Liver (tissue), 9 donors: Measurements from ENCODE around the gene CMBL. TPM values are rescaled to one million over a fixed set of nuclear protein-coding genes. Genes with fewer than 3 reads are reported as not detected.
"Not testable (repeated sequence)": the region's sequence is repeated elsewhere in the genome, so short reads cannot be mapped to it uniquely, and the experiment has no call there.

Experiments used
- DNase-seq: peaks from one replicate; pipeline ENCODE4 v3.0.0-alpha.2; 2017; ENCODE audit warnings: low spot score
- H3K27ac ChIP-seq, 2 donors: one replicate each; pipeline ENCODE4 v1.7.0; 2013; ENCODE audit warnings: inconsistent platforms in 2 of 2, low read length in 2 of 2, control low read depth in 1 of 2, low read depth in 1 of 2, mild to moderate bottlenecking in 1 of 2
- H3K27me3 ChIP-seq, 4 donors: one replicate each; pipeline versions ENCODE4 v1.6.1 to v1.7.0; 2013; ENCODE audit warnings: low read length in 3 of 4, inconsistent platforms in 1 of 4, mild to moderate bottlenecking in 1 of 4, moderate library complexity in 1 of 4; ENCODE audit not compliant: control insufficient read depth in 4 of 4, insufficient read depth in 4 of 4
- H3K36me3 ChIP-seq, 4 donors: one replicate each; pipeline versions ENCODE4 v1.6.1 to v1.7.0; 2013; ENCODE audit warnings: low read length in 3 of 4, mild to moderate bottlenecking in 3 of 4, low read depth in 1 of 4, moderate library complexity in 1 of 4; ENCODE audit not compliant: control insufficient read depth in 4 of 4, insufficient read depth in 3 of 4
- H3K4me1 ChIP-seq, 4 donors: one replicate each; pipeline versions ENCODE4 v1.6.1 to v1.7.0; 2013; ENCODE audit warnings: low read length in 3 of 4, mild to moderate bottlenecking in 3 of 4, moderate library complexity in 1 of 4; ENCODE audit not compliant: control insufficient read depth in 4 of 4, insufficient read depth in 4 of 4
- H3K4me3 ChIP-seq, 3 donors: one replicate each; pipeline versions ENCODE4 v1.6.1 to v1.7.0; 2013; ENCODE audit warnings: low read length in 3 of 3, control low read depth in 1 of 3, low read depth in 1 of 3, mild to moderate bottlenecking in 1 of 3
- H3K9ac ChIP-seq, 2 donors: one replicate each; pipeline ENCODE4 v1.7.0; 2013; ENCODE audit warnings: low read length in 2 of 2, mild to moderate bottlenecking in 2 of 2, moderate library complexity in 2 of 2, control low read depth in 1 of 2, low read depth in 1 of 2
- H3K9me3 ChIP-seq, 4 donors: one replicate each; pipeline versions ENCODE4 v1.6.1 to v1.7.0; 2013; ENCODE audit warnings: low read length in 3 of 4; ENCODE audit not compliant: control insufficient read depth in 4 of 4
- ATF3 ChIP-seq: IDR thresholded peaks from 2 replicates; pipeline ENCODE4 v1.6.1; 2016; ENCODE audit warnings: antibody characterized with exemption
- EGR1 ChIP-seq, 2 donors: IDR thresholded peaks; 2 replicates each; pipeline ENCODE4 v1.6.1; 2016 to 2018; ENCODE audit warnings: antibody characterized with exemption in 2 of 2, low read depth in 2 of 2
- HNF4A ChIP-seq, 2 donors: conservative IDR thresholded peaks; 2 replicates each; pipeline ENCODE4 v1.6.1; 2016; ENCODE audit warnings: antibody characterized with exemption in 2 of 2, mild to moderate bottlenecking in 2 of 2
- HNF4G ChIP-seq: IDR thresholded peaks from 2 replicates; pipeline ENCODE4 v1.6.1; 2016; ENCODE audit warnings: antibody characterized with exemption
- JUND ChIP-seq, 2 donors: IDR thresholded peaks; 2 replicates each; pipeline ENCODE4 v1.6.1; 2016; ENCODE audit warnings: antibody characterized with exemption in 2 of 2
- MAX ChIP-seq: IDR thresholded peaks from 2 replicates; pipeline ENCODE4 v1.6.1; 2016; ENCODE audit warnings: antibody characterized with exemption
- NR2F2 ChIP-seq: IDR thresholded peaks from 2 replicates; pipeline ENCODE4 v1.6.1; 2016; ENCODE audit warnings: antibody characterized with exemption
- RAD21 ChIP-seq, 2 donors: IDR thresholded peaks; 2 replicates each; pipeline ENCODE4 v1.6.1; 2016; ENCODE audit warnings: antibody characterized with exemption in 2 of 2, mild to moderate bottlenecking in 2 of 2
- RXRA ChIP-seq, 2 donors: IDR thresholded peaks; 2 replicates each; pipeline ENCODE4 v1.6.1; 2017 to 2018; ENCODE audit warnings: antibody characterized with exemption in 2 of 2, mild to moderate bottlenecking in 1 of 2
- SP1 ChIP-seq: IDR thresholded peaks from 2 replicates; pipeline ENCODE4 v1.6.1; 2018; ENCODE audit warnings: antibody characterized with exemption, mild to moderate bottlenecking
- TAF1 ChIP-seq: conservative IDR thresholded peaks from 2 replicates; pipeline ENCODE4 v1.6.1; 2016; ENCODE audit warnings: antibody characterized with exemption, mild to moderate bottlenecking
- YY1 ChIP-seq: IDR thresholded peaks from 2 replicates; pipeline ENCODE4 v1.6.1; 2016; ENCODE audit warnings: antibody characterized with exemption, mild to moderate bottlenecking
- ZBTB33 ChIP-seq: IDR thresholded peaks from 2 replicates; pipeline ENCODE4 v1.6.1; 2016; ENCODE audit warnings: antibody characterized with exemption
- WGBS: extraction: QIAGEN DNeasy Blood & Tissue Kit; methylation state at CpG from one replicate; pipeline ENCODE4 v1.1.7; 2013; 5-methylcytosine and 5-hydroxymethylcytosine counted together
- polyA plus RNA-seq, 2 donors: library from polyadenylated mRNA; stranded (reverse) in 1 of 2; unstranded in 1 of 2; fragments of 200-250 nt in 1 of 2; fragments of >200 nt in 1 of 2; fragmentation: Nextera tagmentation in 1 of 2; extraction: Ambion mirVana in 1 of 2; gene quantifications; one replicate each; pipeline versions ENCODE4 v1.2.1 to v1.2.3, GENCODE V29; 2013 to 2015
- total RNA-seq, 2 donors: library from RNA; depleted of rRNA; stranded (reverse); fragments of >200 nt; gene quantifications; one replicate each; pipeline ENCODE4 v1.2.3, GENCODE V29; 2014
- donor health status: healthy.
- donor health status: healthy.
- donor health status: healthy.
- donor health status: healthy.
- donor health status: healthy.

The CMBL gene
- total and polyA plus RNA-seq, 4 donors = 6.8 to 56.1 (median 41.7) TPM

GRCh38 chr5:10311595-10312425 lies 4.1 kb upstream of the CMBL start:
- Histone ChIP-seq H3K4me1 (peaks cover 0 to 16% (median 13%) of the 10 kb centered on the region in 4 donors), H3K9ac (no peak overlapping the region), H3K27ac (no peak overlapping the region), H3K27me3 (no peaks in the 10 kb centered on the region), H3K4me3 (no peak overlapping the region), H3K36me3 (no peaks in the 10 kb centered on the region), H3K9me3 (no peaks in the 10 kb centered on the region)
- 81% methylated on average over 10 of the region's 10 CpGs for WGBS
- DNase-seq = no peak
- TF ChIP-seq RAD21 (IDR thresholded peaks at IDR 0.05) = no peak

- H3K9me3 ChIP-seq, H3K9ac ChIP-seq, H3K36me3 ChIP-seq, DNase-seq, H3K4me3 ChIP-seq, H3K27me3 ChIP-seq: not testable (repeated sequence)
- peak overlapping the region in 1 of 2 donors; percentile 66 for H3K27ac ChIP-seq
- WGBS = 80% methylated on average over 8 of the region's 8 CpGs
- peaks cover 0 to 24% (median 20%) of the 10 kb centered on the region in 4 donors for H3K4me1 ChIP-seq
Observed at GRCh38 chr5:10310835-10311570, 3.3 kb upstream of the CMBL start.

- Histone ChIP-seq H3K27ac (peak overlapping the region; percentile 45 to 66), H3K4me3 (no peak overlapping the region), H3K4me1 (peaks cover 0 to 32% (median 25%) of the 10 kb centered on the region in 4 donors), H3K9ac (peak overlapping the region in 1 of 2 donors; percentile 58), H3K36me3 (no peaks in the 10 kb centered on the region), H3K27me3 (no peaks in the 10 kb centered on the region), H3K9me3 (no peaks in the 10 kb centered on the region)
- peak; percentile 38 for TF ChIP-seq ZBTB33
- TF ChIP-seq RAD21 (IDR thresholded peaks at IDR 0.05) = peak in 1 of 2 donors; percentile 15
- TF ChIP-seq JUND (IDR thresholded peaks at IDR 0.05) = peak in 1 of 2 donors; percentile 43
- peak; percentile 65 for TF ChIP-seq YY1
- TF ChIP-seq EGR1 (IDR thresholded peaks at IDR 0.05; ENCODE audit: low read depth in 2 of 2) = no peak
- TF ChIP-seq NR2F2 = no peak
- peak; percentile 43 for TF ChIP-seq SP1
- TF ChIP-seq HNF4A (conservative IDR thresholded peaks at IDR 0.05) = peak; percentile 80 to 83
- TF ChIP-seq MAX = peak; percentile 15
- TF ChIP-seq TAF1 = no peak
- peak; percentile 28 for TF ChIP-seq HNF4G
- peak; percentile 39 to 63 for TF ChIP-seq RXRA (IDR thresholded peaks at IDR 0.05)
- TF ChIP-seq ATF3 = no peak
- 43% methylated on average over 8 of the region's 8 CpGs for WGBS
- no peak for DNase-seq
Observed at GRCh38 chr5:10310066-10310779, 2.5 kb upstream of the CMBL start.
